HT-29 (cell line): ENCODE data around the gene ERF. TPM values are rescaled to one million over a fixed set of nuclear protein-coding genes. Genes with fewer than 3 reads are reported as not detected.

Experiments used
- DNase-seq: peaks from one replicate; pipeline ENCODE4 v3.0.0-alpha.2; 2015; ENCODE audit warnings: low spot score
- total RNA-seq: library from RNA; depleted of rRNA; stranded (reverse); fragments of >200 nt; shearing (Covaris generic); gene quantifications from 2 replicates; pipeline ENCODE4 v1.2.3, GENCODE V29; 2014

ERF gene
- total RNA-seq, 1 experiment from 2014 or later = 160 TPM

- DNase-seq = no peak
Observed at GRCh38 chr19:42287017-42287826, 32.3 kb upstream of the ERF start.

DNA sequence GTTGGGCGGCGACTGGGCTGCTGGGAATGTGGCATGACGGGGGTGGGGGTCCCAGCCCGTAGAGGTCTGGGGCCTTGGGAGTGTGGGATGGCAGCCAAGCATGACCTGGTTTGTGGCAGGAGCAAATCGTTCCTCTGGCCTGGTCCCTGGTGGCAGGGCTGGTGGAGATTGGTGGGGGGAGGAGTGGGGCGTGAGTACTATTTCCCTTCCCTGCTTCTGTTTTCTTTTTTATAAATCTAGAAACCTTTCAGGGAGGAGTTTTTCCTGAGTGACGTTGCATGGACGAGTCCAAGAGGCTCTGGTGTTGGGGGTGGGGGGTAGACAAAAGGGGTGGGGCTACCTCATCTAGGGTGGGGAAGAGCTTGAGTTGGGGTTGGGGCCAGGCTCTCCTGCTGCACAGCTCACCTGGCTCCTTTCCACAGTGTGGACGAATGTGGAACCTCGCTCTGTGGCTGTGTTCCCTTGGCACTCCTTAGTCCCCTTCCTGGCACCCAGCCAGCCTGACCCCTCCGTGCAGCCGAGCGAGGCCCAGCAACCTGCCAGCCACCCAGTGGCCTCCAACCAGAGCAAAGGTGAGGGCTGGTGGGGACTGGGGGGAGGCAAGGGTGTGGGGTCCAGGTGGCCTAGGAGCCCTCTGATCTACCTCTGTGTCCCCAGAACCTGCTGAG, 31.6 kb upstream of the ERF start:
- DNase-seq = no peak

DNA sequence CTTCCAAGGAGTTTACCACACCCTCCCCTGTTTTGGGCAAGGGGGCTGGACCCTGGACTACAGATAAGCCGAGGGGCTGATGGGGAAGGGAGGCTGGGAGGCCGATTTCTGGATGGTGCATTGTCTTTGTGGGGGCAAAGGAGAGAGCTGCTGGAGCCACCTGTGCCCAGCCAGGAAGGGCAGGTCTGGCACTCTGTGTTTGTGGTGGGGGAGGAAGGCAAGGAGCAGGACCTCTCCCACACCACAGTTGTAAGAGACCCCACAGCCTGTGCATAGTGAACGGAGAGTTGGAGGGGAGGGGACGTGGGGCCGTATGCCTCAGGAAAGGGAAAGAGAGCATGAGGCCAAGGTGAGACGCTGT, 31.0 kb upstream of the ERF start:
- no peak for DNase-seq

- DNase-seq = no peak
Observed at GRCh38 chr19:42285541-42285941, 30.6 kb upstream of the ERF start.

DNA sequence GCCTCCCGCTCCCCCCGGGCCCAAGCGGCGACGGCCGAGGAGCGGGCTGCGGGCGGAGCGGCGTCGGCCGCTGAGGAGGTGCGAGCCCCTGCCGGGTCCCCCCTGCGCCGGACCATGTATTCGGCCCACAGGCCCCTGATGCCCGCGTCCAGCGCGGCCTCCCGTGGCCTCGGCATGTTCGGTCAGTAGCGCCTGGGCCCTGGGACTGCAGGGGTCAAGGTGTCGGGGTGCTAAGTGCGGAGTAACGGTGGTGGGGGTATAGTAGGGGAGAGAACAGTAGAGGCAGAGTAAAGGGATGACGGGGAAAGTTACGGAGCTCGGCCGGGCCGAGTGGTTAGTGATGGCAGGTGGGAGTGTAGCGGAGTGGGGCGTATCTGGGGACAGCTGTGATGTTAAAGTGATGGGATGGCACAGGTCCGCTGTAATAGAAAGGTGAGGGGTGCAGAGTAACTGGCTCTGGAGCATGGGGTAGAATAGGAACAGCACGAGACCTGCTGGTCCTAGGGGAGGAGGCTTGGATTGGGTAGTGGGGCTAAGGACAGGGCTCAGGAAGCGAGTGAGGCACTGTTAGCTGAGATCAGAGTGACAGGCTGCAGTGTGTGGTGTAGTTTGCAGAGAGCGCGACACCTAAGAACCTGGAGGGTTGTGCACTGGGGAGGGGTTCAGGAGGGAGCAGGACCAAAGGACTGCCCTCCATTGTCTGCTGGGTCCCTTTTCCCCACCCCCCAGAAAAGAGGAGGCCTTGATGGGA, 29.8 kb upstream of the ERF start:
- peak; percentile 36 for DNase-seq

GRCh38 chr19:42284066-42284501, 29.2 kb upstream of the ERF start:
- peak; percentile 77 for DNase-seq

GRCh38 chr19:42283188-42284065, 28.5 kb upstream of the ERF start:
- DNase-seq = peak; percentile 97

DNA sequence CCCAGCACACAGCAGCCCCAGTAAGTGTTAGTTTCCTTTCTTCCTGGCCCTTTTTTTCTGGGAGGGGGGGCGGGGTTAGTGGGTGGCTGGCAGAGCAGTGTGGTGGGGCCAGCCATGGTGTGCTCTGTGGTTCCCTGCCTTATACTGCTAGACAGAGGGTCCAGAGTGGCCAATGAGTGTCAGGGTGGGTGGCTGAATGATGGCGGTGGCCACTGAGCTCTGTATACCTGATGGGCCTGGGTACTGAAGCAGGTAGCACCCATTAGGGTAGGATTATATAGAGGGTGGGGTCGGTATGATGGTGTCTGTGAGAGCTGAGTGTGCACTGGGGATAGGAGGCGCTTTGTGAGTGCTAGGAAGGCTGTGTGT, 27.9 kb upstream of the ERF start:
- DNase-seq = no peak

DNA sequence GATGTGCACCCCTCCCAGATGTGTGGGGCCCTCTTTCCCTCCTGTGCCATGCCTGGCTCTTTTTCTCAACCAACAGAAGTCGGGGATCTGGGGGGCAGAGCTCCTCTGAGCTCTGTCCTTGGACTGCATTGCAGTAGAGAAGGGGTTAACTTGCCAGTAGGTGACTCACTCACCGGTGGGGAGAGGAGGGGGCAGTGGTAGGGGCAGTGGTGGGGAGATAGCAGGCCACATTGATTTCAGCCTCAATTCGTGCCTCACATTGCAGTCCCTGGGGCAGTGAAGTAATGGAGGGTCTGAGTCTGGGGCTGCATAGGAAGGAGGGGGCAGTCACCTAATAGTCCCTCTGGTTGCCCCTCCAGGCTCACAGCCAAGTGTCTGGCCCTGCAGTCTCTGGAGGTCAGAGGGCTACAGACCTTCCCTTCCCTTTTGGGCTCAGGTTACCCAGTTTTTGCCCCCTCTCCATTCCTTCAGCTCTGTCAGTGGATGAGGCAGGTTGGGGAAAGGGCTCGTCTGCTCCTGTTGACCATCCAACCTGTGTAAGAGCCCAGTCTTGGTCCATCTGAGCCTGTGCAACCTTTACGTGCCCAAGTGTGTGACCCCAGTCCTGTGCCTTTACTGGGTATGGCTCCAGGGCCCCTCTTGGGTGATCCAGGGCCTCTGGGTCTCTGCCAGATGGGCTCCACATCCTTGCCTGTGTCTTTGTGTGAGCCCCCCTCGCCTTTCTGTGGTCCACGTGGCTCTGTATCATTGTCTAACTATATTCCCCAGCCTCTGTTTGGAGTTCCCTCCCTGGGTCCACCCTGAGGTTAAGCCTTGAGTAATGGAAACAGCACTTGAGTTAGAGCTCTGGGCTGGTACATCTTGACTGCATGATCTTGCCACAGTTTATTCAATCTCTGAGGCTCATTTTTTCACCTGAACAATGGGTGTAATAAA, 27.2 kb upstream of the ERF start:
- peak; percentile 22 for DNase-seq

- peak; percentile 41 for DNase-seq
Observed at GRCh38 chr19:42281146-42281826, 26.4 kb upstream of the ERF start.

GRCh38 chr19:42280815-42281145, 25.9 kb upstream of the ERF start:
- no peak for DNase-seq

DNA sequence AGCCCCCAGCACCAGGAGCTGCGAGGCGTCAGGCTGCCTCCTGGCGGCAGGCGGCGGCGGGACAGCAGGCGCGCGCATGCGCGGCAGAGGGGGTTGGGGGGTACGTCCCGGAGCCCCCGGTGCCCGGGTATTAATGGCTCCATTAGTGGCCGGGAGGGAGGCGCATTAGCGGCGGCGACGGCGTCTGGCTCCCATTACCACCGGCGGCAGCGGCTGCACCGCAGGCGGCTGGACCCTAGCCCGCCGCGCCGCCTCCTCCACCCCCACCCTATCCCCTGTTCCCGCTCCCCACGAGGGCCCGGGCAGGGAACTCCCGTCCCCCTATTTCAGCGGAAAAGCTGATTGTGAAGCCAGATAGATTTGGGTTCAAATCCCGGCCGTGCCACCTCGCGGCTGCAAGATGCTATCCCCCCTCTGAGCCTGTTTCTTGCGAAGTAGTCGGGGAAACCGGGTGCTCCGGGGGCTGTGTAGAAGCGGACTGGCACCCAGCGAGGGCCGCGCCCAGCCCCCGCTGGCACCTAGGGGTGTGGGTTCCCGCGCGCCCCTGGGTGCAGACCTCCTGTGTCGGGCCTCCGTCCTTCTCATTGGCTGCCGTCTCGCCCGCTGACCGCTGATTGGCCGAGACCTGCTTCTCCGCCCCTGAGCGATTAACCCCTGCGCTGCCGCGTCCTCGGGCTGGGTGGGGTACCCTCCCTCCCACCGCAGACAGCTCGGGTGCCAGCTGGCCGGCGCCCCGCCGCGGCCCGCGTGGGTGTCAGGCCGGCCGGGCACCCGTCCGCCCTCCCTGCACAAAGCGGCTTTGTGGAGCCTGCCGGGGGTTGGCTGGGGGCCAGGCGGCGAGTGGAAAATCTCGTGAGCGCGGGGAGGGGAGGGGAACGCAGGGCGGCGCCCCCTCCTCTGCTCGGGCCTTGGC, 25.2 kb upstream of the ERF start:
- peak; percentile 90 for DNase-seq

GRCh38 chr19:42279155-42279901, 24.4 kb upstream of the ERF start:
- DNase-seq = no peak

- DNase-seq = no peak
Observed at GRCh38 chr19:42278452-42279154, 23.7 kb upstream of the ERF start.

GRCh38 chr19:42277821-42278451, 23.0 kb upstream of the ERF start:
- peak; percentile 30 for DNase-seq

GRCh38 chr19:42276821-42277220, 21.9 kb upstream of the ERF start:
- DNase-seq = no peak

DNA sequence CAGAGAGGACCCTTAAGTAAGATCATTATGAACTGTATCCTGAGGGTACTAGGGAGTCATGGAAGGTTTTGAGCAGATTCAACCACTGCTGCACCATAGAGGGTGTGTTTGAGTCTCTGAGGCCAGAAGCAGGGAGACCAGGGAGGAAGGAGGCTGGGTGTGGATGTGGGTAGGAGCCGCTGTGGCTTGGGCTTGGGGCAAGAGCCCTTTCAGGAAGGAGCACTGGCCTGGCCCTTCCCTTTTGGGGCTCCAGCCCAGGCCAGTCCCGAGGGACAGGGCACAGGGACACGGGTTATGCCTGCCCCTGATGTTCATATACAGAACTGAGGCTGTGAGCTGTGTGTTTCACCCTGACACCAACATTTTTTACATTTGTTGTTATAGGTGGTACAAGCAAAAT, 21.4 kb upstream of the ERF start:
- DNase-seq = no peak
